Erythroblast (primary cell): ENCODE measurements around the gene TM7SF3.

Experiments
- GATA1 ChIP-seq: IDR thresholded peaks from 2 replicates; pipeline ENCODE4 v1.6.1; 2011; ENCODE audit warnings: low read depth, mild to moderate bottlenecking, control low read depth, low read length, moderate library complexity
- POLR2A ChIP-seq: IDR thresholded peaks from 2 replicates; pipeline ENCODE4 v1.6.1; 2011; ENCODE audit warnings: mild to moderate bottlenecking, low read length

DNA sequence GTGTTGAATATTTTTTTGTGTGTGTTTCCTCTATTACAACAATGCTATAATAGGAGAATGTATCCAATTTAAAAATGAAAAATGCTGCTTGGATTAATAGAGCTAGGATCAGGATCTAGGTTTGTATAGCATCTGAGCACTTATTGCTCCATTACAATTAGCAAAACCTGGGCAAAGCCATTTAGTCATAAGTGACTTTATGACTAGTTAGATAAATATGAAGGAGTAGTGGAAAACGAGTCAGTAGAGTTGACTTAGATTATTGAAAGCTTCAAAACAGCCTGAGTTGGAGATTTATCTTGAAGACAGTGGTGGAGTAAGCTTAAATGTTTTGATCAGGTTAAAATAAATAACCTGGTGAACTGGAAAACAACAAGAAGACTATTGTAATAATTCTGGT lies 10.9 kb upstream of the TM7SF3 start:
- no peak for TF ChIP-seq POLR2A
- TF ChIP-seq GATA1 = no peak
